Peyer's patch (tissue), 4 donors: ENCODE data around the gene GULP1. TPM values are rescaled to one million over a fixed set of nuclear protein-coding genes. Genes with fewer than 3 reads are reported as not detected.

Experiments
- DNase-seq, 3 donors: peaks; one replicate each; pipeline ENCODE4 v3.0.0-alpha.2; 2017 to 2019
- H3K27ac ChIP-seq, 4 donors: fragments of 200-600 bp; sonication (generic); one replicate each; pipeline ENCODE4 v1.5.1; 2016 to 2019
- H3K27me3 ChIP-seq, 2 donors: fragments of 200-600 bp; sonication (generic); one replicate each; pipeline ENCODE4 v1.5.1; 2019
- H3K36me3 ChIP-seq, 3 donors: fragments of 200-600 bp; sonication (generic); one replicate each; pipeline ENCODE4 v1.5.1; 2016 to 2019
- H3K4me1 ChIP-seq, 4 donors: fragments of 200-600 bp; sonication (generic); one replicate each; pipeline ENCODE4 v1.5.1; 2016 to 2019
- H3K4me3 ChIP-seq, 4 donors: fragments of 200-600 bp; sonication (generic); 1 replicate in 3 of 4; 2 replicates in 1 of 4; pipeline ENCODE4 v1.5.1; 2016 to 2019; ENCODE audit warnings: mild to moderate bottlenecking in 1 of 4
- H3K9me3 ChIP-seq, 4 donors: fragments of 200-600 bp; sonication (generic); one replicate each; pipeline ENCODE4 v1.5.1; 2016 to 2019; ENCODE audit warnings: mild to moderate bottlenecking in 1 of 4
- POLR2A ChIP-seq, 2 donors: fragments of 450-650 bp; IDR thresholded peaks; one replicate each; pipeline ENCODE4 v1.5.1; 2017; ENCODE audit warnings: antibody characterized with exemption in 2 of 2, mild to moderate bottlenecking in 2 of 2, moderate library complexity in 2 of 2
- total RNA-seq, 4 donors: library from RNA; depleted of rRNA; stranded (reverse); fragments of >200 nt; gene quantifications; one replicate each; pipeline ENCODE4 v1.1.0, GENCODE V29; 2016
- TF ChIP-seq, protein P1 (sequence below), 6 experiments: fragments of 450-650 bp in 4 of 6; fragments of 200-600 bp in 2 of 6; sonication (generic) in 1 of 6; IDR thresholded peaks; one replicate each; pipeline ENCODE4 v1.5.1; 2017 to 2019; ENCODE audit warnings: antibody characterized with exemption in 6 of 6, mild to moderate bottlenecking in 3 of 6, moderate library complexity in 1 of 6

The GULP1 gene
- total RNA-seq, 4 donors from 2014 or later = 18.8 to 101 (median 29.3) TPM

DNA sequence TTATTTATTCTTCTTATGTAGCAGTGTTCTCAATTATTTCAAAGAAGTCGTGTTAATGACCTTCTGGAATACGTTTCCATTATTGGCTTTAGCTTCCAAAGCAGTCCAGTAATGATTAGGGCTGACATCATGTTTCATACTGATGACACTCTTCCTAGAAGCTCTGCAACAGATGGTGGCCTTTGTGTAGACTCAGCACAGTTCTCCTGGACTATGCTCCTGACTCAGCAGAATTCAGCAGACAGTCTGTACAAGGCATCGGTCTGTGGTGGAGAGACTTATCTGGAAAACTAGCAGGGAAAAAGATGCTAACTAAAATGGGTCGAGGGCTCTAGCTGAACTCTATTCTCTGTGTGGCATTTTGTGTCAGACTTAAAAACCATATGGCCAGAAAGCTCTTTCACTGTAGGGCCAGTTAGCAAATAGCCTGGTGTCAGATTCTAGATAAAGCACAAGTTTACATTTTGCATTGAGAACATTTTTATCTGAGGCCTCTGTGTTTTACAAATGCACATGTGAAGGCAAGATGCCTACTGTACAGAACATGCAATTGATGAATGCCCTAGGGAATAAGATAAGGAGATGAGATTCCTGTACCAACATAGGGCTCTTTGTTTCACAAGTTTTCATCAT is 35.1 kb downstream of the GULP1 start:
- Histone ChIP-seq H3K27me3 (no peaks in the 10 kb centered on the region), H3K4me3 (no peak overlapping the region), H3K27ac (no peak overlapping the region), H3K4me1 (peaks cover 0 to 10% (median 0%) of the 10 kb centered on the region in 4 donors), H3K36me3 (no peaks in the 10 kb centered on the region), H3K9me3 (no peaks in the 10 kb centered on the region)
- DNase-seq = peak in 1 of 3 donors; percentile 75
- no peak for TF ChIP-seq POLR2A (IDR thresholded peaks at IDR 0.05)
- TF ChIP-seq, protein P1, sequence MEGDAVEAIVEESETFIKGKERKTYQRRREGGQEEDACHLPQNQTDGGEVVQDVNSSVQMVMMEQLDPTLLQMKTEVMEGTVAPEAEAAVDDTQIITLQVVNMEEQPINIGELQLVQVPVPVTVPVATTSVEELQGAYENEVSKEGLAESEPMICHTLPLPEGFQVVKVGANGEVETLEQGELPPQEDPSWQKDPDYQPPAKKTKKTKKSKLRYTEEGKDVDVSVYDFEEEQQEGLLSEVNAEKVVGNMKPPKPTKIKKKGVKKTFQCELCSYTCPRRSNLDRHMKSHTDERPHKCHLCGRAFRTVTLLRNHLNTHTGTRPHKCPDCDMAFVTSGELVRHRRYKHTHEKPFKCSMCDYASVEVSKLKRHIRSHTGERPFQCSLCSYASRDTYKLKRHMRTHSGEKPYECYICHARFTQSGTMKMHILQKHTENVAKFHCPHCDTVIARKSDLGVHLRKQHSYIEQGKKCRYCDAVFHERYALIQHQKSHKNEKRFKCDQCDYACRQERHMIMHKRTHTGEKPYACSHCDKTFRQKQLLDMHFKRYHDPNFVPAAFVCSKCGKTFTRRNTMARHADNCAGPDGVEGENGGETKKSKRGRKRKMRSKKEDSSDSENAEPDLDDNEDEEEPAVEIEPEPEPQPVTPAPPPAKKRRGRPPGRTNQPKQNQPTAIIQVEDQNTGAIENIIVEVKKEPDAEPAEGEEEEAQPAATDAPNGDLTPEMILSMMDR (IDR thresholded peaks at IDR 0.05) = no peak

DNA sequence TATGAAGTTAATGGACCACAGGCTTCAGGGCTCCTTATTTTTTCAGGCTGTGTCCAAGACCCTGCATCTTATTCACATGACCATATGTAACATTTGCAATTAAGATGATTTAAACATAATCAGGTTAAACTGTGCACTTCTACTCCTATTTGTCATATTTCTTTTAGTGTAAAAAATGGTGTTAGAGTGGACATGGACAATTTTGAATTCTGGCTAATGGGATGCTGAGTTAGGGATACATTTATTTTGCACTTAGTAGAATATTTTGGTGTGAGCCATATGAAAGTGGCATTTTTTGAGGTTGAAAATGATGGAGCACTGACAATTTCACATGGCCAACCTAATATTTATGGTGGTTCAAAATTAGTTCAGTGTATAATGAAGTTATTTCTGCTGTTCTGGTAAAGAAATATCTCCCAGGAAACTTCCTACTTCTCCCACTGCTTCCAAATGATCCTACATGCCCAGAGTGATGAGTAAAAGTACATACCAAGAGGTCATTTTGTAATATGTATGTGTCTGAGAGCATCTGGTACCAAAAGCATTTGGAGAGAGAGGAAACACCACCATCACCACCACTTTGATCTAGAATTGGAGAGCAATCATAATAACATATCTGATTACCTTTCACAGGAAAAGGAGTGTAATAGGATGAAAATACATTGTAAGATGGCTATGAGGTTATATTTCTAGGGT is 36.0 kb downstream of the GULP1 start:
- Histone ChIP-seq H3K27ac (no peak overlapping the region), H3K27me3 (no peaks in the 10 kb centered on the region), H3K4me3 (no peak overlapping the region), H3K4me1 (peaks cover 0 to 10% (median 0%) of the 10 kb centered on the region in 4 donors), H3K9me3 (no peaks in the 10 kb centered on the region), H3K36me3 (no peaks in the 10 kb centered on the region)
- DNase-seq = no peak
- TF ChIP-seq POLR2A (IDR thresholded peaks at IDR 0.05) = no peak
- TF ChIP-seq, protein P1 (IDR thresholded peaks at IDR 0.05) = no peak

DNA sequence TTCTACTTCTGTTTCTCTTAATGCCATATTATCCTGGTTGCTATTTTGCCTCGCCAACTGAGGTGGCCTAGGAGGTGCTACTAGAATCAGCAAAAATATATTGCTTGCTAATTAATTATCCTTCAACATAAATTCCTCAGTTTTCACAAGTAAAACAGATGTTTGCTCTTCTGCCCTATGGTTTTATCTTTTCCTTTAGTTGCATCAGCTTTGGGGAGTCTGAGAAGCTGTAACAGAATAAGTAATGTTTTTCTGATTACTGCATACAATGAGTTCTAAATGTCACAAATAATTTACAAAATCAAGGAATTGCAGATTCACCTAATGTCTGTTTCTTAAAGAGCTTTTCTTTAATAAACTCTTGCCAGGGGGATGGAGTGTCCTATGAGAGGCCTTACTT is 36.7 kb downstream of the GULP1 start:
- H3K36me3 ChIP-seq = no peaks in the 10 kb centered on the region
- H3K4me3 ChIP-seq = no peak overlapping the region
- H3K27ac ChIP-seq = no peak overlapping the region
- no peaks in the 10 kb centered on the region for H3K27me3 ChIP-seq
- TF ChIP-seq, protein P1 (IDR thresholded peaks at IDR 0.05) = no peak
- no peak for TF ChIP-seq POLR2A (IDR thresholded peaks at IDR 0.05)
- peaks cover 0 to 6% (median 0%) of the 10 kb centered on the region in 4 donors for H3K4me1 ChIP-seq
- no peak for DNase-seq
- no peaks in the 10 kb centered on the region for H3K9me3 ChIP-seq

DNA sequence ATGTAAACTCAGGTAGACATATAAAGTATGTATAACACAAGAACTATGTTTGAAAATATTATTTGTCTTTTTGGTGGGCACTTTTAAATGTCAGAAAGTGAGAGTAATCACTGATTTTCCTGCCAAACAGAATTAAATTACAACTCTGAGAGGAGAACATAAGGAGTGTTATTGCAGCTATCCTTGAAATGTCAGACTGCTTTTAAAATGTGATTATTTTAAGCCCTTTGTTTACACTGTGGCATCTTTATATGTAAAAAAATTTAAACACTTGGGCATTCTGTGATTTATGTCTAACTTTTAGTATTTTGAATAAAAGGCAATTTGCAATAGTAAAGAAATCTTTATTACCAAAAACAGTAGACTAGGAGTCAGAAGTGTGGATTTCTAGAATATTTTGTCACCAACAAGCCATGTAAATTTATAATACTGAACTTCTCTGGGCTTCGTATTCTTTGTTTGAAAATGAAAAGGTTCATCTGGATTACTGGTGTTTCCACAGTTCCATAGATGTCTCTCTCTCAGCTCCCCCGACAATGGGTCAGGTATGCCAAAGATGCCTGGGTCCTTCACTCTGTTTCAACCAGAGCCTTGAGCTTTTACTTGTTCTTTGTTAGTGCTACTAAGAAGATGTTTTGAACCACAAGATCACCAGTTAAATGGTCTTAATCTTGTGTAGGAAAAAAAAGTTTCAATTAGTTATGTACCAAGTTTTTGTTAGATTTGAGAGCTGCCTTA is 38.8 kb downstream of the GULP1 start:
- TF ChIP-seq POLR2A (IDR thresholded peaks at IDR 0.05) = no peak

DNA sequence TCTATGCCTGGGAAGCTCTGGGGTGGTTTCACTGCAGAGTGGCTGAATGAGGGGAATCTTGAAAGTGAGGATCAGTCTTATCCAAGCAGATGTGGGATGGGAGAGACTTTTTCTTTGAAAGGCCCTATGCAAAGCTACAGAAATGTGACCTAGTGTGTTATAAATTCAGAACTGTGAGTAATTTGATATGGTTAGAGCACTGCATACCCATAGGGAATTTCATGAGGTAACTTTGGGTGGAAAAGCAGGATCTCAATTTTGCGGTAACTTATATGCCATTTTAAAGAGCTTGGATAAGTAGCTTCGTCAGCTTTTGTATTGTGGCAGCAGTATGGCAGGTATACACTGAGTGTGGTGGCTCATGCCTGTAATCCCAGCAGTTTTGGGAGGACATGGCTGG is 40.9 kb downstream of the GULP1 start:
- DNase-seq = no peak
- no peaks in the 10 kb centered on the region for H3K9me3 ChIP-seq
- no peaks in the 10 kb centered on the region for H3K4me1 ChIP-seq
- H3K36me3 ChIP-seq = no peaks in the 10 kb centered on the region
- H3K27ac ChIP-seq = no peak overlapping the region
- TF ChIP-seq, protein P1 (IDR thresholded peaks at IDR 0.05) = no peak
- TF ChIP-seq POLR2A (IDR thresholded peaks at IDR 0.05) = no peak
- no peak overlapping the region for H3K4me3 ChIP-seq
- H3K27me3 ChIP-seq = no peaks in the 10 kb centered on the region

More for the DNA sequence above, 38.8 kb downstream of the GULP1 start:
- H3K4me3 ChIP-seq = no peak overlapping the region
- peaks cover 0 to 6% (median 0%) of the 10 kb centered on the region in 4 donors for H3K4me1 ChIP-seq
- no peak for DNase-seq
- no peaks in the 10 kb centered on the region for H3K27me3 ChIP-seq
- no peaks in the 10 kb centered on the region for H3K36me3 ChIP-seq
- no peaks in the 10 kb centered on the region for H3K9me3 ChIP-seq
- no peak overlapping the region for H3K27ac ChIP-seq
